OCI-LY7 (cell line): Measurements from ENCODE around the gene MAN1A2.

Experiments used
- EZH2phosphoT487 ChIP-seq: fragments of 200-600 bp; sonication (generic); IDR thresholded peaks from 2 replicates; pipeline ENCODE4 v1.6.1; 2018; ENCODE audit warnings: low read depth, borderline replicate concordance, mild to moderate bottlenecking, mixed run types, antibody characterized with exemption, low read length, moderate library complexity, mixed read lengths
- TF ChIP-seq, protein P1 (sequence below): fragments of 200-600 bp; sonication (generic); conservative IDR thresholded peaks from 2 replicates; pipeline ENCODE4 v1.5.1; 2014; ENCODE audit warnings: mild to moderate bottlenecking, antibody characterized with exemption, low read length, moderate library complexity, mixed read lengths

GRCh38 chr1:117365350-117366176 is 1.7 kb upstream of the MAN1A2 start:
- TF ChIP-seq, protein P1, sequence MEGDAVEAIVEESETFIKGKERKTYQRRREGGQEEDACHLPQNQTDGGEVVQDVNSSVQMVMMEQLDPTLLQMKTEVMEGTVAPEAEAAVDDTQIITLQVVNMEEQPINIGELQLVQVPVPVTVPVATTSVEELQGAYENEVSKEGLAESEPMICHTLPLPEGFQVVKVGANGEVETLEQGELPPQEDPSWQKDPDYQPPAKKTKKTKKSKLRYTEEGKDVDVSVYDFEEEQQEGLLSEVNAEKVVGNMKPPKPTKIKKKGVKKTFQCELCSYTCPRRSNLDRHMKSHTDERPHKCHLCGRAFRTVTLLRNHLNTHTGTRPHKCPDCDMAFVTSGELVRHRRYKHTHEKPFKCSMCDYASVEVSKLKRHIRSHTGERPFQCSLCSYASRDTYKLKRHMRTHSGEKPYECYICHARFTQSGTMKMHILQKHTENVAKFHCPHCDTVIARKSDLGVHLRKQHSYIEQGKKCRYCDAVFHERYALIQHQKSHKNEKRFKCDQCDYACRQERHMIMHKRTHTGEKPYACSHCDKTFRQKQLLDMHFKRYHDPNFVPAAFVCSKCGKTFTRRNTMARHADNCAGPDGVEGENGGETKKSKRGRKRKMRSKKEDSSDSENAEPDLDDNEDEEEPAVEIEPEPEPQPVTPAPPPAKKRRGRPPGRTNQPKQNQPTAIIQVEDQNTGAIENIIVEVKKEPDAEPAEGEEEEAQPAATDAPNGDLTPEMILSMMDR, result no peak
- no peak for TF ChIP-seq EZH2phosphoT487
